ENCODE results near the gene PPIL1. TPM values are rescaled to one million over a fixed set of nuclear protein-coding genes. Genes with fewer than 3 reads are reported as not detected.

PPIL1 gene
- total and polyA plus RNA-seq, 2 of the 13 experiments (the other 11 are each of a cell fraction or from before 2014, with no cell fraction given), result 74.2 to 144 TPM

- TF ChIP-seq ZNF260 (CRISPR knock-in tag; IDR thresholded peaks at IDR 0.05; ENCODE audit: borderline replicate concordance, low read depth), result 0 out of 2 replicates have a peak, but pooled peaks have one; percentile 9
- no peak for TF ChIP-seq ZNF17 (CRISPR knock-in tag; IDR thresholded peaks at IDR 0.05)
- peak; percentile 80 for TF ChIP-seq PHF5A (CRISPR knock-in tag; IDR thresholded peaks at IDR 0.05; ENCODE audit: low read depth, unreplicated experiment)
- no peak for TF ChIP-seq NFE2L2 (IDR thresholded peaks at IDR 0.05; ENCODE audit: low read length)
- TF ChIP-seq MYNN (CRISPR knock-in tag; IDR thresholded peaks at IDR 0.05; ENCODE audit: low read depth), result 0 out of 2 replicates have a peak, but pooled peaks have one; percentile 55
- no peak for TF ChIP-seq GFI1 (CRISPR knock-in tag; IDR thresholded peaks at IDR 0.05; ENCODE audit: borderline replicate concordance)
- peak; percentile 64; the same call in 1 of the 2 replicates for TF ChIP-seq ARID3A (IDR thresholded peaks at IDR 0.05; ENCODE audit: low read depth, low read length)
- TF ChIP-seq ZNF746 (CRISPR knock-in tag; IDR thresholded peaks at IDR 0.05), result 0 out of 2 replicates have a peak, but pooled peaks have one; percentile 42
- no peak for TF ChIP-seq TERF1 (CRISPR knock-in tag; IDR thresholded peaks at IDR 0.05)
- 0 out of 2 replicates have a peak, but pooled peaks have one; percentile 46 for TF ChIP-seq ZNF225 (CRISPR knock-in tag; IDR thresholded peaks at IDR 0.05)
- no peak for TF ChIP-seq PRMT3 (CRISPR knock-in tag; IDR thresholded peaks at IDR 0.05; ENCODE audit: borderline replicate concordance, low read depth)
- peak; percentile 73; the same call in 1 of the 2 replicates for TF ChIP-seq ZNF557 (CRISPR knock-in tag; IDR thresholded peaks at IDR 0.05)
- peak; percentile 48; the same call in 1 of the 2 replicates for TF ChIP-seq NFYC (CRISPR knock-in tag; IDR thresholded peaks at IDR 0.05)
- TF ChIP-seq RAD51 (IDR thresholded peaks at IDR 0.05; ENCODE audit: borderline replicate concordance), result no peak
- TF ChIP-seq ZMYM4 (CRISPR knock-in tag; IDR thresholded peaks at IDR 0.05), result peak; percentile 100
- TF ChIP-seq NAIF1 (CRISPR knock-in tag; IDR thresholded peaks at IDR 0.05; ENCODE audit: borderline replicate concordance), result no peak
- peak; percentile 89 for TF ChIP-seq CBFB (CRISPR knock-in tag; IDR thresholded peaks at IDR 0.05)
- TF ChIP-seq, protein P1, sequence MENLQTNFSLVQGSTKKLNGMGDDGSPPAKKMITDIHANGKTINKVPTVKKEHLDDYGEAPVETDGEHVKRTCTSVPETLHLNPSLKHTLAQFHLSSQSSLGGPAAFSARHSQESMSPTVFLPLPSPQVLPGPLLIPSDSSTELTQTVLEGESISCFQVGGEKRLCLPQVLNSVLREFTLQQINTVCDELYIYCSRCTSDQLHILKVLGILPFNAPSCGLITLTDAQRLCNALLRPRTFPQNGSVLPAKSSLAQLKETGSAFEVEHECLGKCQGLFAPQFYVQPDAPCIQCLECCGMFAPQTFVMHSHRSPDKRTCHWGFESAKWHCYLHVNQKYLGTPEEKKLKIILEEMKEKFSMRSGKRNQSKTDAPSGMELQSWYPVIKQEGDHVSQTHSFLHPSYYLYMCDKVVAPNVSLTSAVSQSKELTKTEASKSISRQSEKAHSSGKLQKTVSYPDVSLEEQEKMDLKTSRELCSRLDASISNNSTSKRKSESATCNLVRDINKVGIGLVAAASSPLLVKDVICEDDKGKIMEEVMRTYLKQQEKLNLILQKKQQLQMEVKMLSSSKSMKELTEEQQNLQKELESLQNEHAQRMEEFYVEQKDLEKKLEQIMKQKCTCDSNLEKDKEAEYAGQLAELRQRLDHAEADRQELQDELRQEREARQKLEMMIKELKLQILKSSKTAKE (CRISPR knock-in tag; IDR thresholded peaks at IDR 0.05; ENCODE audit: borderline replicate concordance), result no peak; the same call in 1 of the 2 replicates
- no peak for TF ChIP-seq ZNF10 (CRISPR knock-in tag; IDR thresholded peaks at IDR 0.05; ENCODE audit: borderline replicate concordance, low read depth)
- TF ChIP-seq PBX3 (CRISPR knock-in tag; IDR thresholded peaks at IDR 0.05; ENCODE audit: borderline replicate concordance), result no peak
- peak; percentile 47 for TF ChIP-seq STAG1 (CRISPR knock-in tag; IDR thresholded peaks at IDR 0.05)
- 0 out of 2 replicates have a peak, but pooled peaks have one; percentile 33 for TF ChIP-seq CENPT (CRISPR knock-in tag; IDR thresholded peaks at IDR 0.05; ENCODE audit: low read depth)
- peak; percentile 30; the same call in 1 of the 2 replicates for TF ChIP-seq ZNF598 (CRISPR knock-in tag; IDR thresholded peaks at IDR 0.05; ENCODE audit: borderline replicate concordance)
Measured at GRCh38 chr6:36885461-36886401, 11.1 kb upstream of the PPIL1 start, which contains the start of gene C6orf89 (continued).

Measured in HepG2 (cell line).